Stimulated activated CD4-positive, alpha-beta T cell treated with anti-CD3 and anti-CD28 coated beads, TNF-alpha, amount 100 ng/mL, for 1 hour (primary cell): Measurements from ENCODE around the gene PRPF40B.
A peak's percentile ranks its signal among the peaks of the same experiment; 100 is the strongest.
"Not testable (repeated sequence)": the region's sequence is repeated elsewhere in the genome, so short reads cannot be mapped to it uniquely, and the experiment has no call there.

ENCODE experiments used
- DNase-seq, 3 donors: peaks; one replicate each; pipeline ENCODE4 v3.0.0-alpha.2; 2020; ENCODE audit warnings: low read depth in 3 of 3, low spot score in 1 of 3

Gene PRPF40B

GRCh38 chr12:49609059-49609874 is 14.1 kb upstream of the PRPF40B start:
- DNase-seq, result no peak

- no peak for DNase-seq
Measured at GRCh38 chr12:49609875-49610154, 13.5 kb upstream of the PRPF40B start.

DNA sequence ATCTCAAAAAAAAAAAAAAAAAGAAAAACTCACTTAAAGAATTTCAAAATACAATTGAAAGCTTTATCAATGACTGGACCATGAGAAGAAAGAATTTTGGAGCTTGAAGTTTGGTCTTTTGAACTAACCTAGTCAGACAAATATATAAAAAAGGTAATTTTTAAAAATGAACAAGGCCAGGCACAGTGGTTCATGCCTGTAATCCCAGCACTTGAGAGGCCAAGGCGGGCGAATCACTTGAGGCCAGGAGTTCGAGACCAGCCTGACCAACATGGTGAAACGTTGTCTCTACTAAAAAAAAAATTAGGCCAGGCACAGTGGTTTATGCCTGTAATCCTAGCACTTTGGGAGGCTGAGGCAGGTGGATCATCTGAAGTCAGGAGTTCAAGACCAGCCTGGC is 12.6 kb upstream of the PRPF40B start:
- not testable (repeated sequence) for DNase-seq

- DNase-seq, result no peak
Measured at GRCh38 chr12:49612210-49612609, 11.2 kb upstream of the PRPF40B start.

- no peak for DNase-seq
Measured at GRCh38 chr12:49615725-49616124, 7.6 kb upstream of the PRPF40B start.

DNA sequence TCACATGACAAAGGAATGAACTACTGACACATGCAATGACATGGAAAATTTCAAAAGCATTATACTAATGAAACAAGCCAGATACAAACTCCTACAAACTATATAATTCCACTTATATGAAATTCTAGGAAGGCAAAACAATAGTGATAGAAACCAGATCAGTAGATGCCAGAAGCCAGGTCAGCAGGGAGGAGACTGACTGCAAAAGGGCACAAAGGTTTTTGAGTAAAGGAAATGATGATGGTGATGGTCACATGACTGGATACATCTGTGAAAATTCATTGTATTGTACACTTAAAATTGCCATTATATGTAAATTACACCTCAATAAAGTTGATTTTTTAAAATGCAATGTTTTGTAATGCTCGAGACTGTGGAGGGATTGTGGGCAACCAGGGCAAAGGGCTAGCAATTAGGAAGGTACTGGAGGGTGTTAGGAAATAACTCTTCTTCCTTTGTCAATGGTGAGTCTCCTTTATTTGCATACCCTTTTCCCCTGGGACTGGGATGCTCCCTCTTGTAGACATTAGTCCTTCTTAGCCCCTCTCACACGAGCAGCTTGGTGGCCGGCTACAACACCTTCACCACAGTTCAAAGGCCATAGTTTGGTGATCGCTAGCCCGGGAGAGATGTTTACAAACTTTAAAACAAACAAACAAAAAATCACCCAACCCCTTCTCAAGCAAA is 6.7 kb upstream of the PRPF40B start:
- DNase-seq, result no peak

- no peak for DNase-seq
Measured at GRCh38 chr12:49618576-49618975, 4.8 kb upstream of the PRPF40B start.

GRCh38 chr12:49619286-49619685 is 4.1 kb upstream of the PRPF40B start:
- DNase-seq, result no peak

- DNase-seq, result no peak
Measured at GRCh38 chr12:49621651-49622500, 1.5 kb upstream of the PRPF40B start.

DNA sequence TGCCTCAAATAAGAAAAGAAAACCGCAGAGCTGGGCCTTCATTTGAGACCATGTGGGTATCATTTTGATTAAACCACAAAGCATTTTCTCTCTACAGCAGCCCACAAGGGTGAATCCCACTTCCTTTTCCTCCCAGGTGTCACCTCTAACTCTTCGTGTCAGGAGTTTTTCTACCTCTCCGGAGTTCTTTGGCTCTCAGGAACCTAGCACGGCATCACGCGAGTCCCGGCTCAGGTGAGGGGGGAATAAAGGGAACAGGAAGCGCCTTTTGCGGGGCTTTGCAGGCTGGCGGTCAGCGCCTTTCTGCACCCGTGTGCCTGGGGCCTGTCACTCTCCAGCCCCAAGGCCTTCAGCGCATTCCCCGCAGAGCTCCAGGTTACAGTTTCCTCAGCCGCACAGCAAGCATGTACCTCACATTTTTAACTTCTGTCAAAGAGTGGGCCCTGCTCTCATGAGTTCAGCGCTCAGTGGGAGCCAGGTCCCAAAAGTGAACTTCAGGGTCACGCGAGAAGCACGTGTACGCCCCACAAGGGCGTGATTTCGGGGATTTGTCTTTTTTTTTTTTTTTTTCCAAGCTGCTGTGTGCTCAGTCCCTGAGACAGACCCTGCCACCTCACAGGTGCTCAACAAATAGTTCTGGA is 740 bp upstream of the PRPF40B start:
- DNase-seq, result peak in 1 of 3 donors; percentile 19

DNA sequence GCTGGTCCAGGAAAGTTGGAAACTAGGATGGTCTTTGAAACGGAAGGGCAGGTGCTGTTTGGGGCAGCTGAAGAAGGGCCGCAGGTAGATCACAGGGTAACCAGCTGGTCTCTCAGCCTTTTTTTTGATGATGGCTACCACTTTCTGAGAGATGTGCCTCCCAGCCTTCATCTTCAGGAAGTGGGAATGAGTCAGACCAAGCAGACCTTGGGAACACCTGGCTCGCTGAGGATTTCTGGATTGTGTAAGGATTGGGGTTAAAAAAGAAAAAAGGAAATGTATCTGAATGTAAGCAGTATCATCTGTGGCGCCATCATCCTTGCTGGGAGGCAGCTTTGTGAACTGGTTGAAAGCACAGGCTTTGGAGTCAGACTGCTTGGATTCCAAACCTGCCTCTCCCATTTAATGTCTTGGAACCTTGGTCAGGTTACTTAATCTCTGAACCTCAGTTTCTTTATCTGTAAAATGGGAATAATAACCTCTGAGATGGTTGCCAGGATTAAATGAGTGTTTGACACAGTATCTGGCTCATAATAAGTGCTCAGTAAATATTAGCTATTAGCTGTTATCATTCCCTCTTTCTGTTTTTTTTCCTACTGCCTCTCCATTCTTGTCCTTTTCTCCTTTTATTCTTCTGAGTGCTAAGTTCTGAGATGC is 1.7 kb downstream of the PRPF40B start:
- no peak for DNase-seq

- DNase-seq, result no peak
Measured at GRCh38 chr12:49626169-49626835, 2.9 kb downstream of the PRPF40B start.

DNA sequence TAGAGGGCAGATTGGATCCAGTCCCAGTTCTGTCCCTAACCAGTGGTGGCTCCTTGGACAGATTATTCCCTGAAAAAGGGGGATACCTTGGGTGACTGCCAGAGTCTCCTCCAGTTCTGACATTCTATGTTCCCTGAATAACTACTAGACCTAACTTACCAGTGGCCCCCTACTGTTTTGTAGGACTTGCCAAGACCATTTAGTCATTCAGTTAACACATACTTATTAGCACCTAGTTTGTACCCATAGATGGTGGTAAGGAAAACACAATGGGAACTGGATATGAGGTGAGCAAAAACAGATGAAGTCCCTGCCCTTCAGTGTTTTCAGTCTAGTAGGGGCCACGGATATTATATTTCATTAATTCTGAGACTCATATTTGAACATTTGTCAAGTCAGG is 3.5 kb downstream of the PRPF40B start:
- no peak for DNase-seq

DNA sequence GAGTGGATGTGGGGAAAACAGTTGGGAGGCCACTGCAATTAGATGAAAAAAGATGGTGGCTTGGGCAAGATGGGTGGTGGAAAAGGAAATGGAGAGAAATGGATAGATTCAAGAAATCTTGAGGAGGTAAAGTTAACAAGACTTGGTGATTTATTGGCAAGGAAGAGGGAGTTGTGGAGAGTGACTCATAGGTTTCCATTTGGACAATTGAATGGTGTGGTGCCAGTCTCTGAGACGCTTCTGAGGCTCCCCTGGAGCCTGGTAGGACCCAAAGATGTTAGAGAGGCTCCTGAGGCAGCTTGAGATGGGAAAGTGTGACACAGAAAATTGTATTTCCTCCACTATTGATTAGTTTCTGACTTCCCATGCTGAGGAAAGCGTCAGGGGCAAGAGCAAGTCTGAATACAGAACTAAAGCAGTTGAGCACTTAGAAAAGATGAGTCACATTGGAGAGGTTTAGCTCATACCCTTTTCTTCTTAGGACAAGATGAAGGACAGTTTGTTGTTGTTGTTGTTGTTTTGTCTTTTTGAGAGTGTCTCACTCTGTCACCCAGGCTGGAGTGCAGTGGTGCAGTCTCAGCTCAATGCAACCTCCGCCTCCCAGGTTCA is 4.5 kb downstream of the PRPF40B start:
- DNase-seq, result no peak

GRCh38 chr12:49631336-49631907 is 8.1 kb downstream of the PRPF40B start:
- DNase-seq, result no peak

GRCh38 chr12:49632401-49632800 is 9.0 kb downstream of the PRPF40B start:
- no peak for DNase-seq

DNA sequence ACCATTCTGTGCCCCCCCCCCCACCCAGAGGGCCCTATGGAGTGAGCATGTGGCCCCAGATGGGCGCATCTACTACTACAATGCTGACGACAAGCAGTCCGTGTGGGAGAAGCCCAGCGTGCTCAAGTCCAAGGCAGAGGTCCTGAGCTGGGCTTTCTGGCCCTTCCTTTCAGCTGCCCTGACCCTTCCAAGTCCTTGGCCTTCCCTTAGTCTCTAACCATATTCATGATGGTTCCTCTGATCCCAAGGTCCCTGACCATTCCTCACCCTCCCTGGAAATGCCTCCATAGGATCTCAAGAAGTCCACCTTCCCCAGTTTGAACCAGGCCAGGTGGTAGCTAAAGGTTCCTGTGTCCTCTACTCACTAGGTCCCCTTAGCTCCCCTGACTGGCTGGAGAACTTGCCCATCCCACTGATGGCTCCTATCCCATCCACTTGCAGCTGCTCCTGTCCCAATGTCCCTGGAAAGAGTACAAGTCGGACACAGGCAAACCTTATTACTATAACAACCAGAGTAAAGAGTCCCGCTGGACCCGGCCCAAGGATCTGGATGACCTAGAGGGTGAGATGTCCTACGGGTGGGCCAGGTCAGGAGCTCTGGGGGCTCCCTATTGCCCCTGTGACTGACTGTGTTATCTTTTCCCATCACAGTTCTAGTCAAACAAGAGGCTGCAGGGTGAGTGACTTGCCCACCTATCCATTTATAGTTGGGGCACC is 9.8 kb downstream of the PRPF40B start:
- DNase-seq, result no peak

- no peak for DNase-seq
Measured at GRCh38 chr12:49633703-49634345, 10.5 kb downstream of the PRPF40B start.
